OCI-LY7 (cell line): Measurements from ENCODE around the gene MRPL20.

Experiments used
- EZH2phosphoT487 ChIP-seq: fragments of 200-600 bp; sonication (generic); IDR thresholded peaks from 2 replicates; pipeline ENCODE4 v1.6.1; 2018; ENCODE audit warnings: low read depth, borderline replicate concordance, mild to moderate bottlenecking, mixed run types, antibody characterized with exemption, low read length, moderate library complexity, mixed read lengths
- TF ChIP-seq, protein P1 (sequence below): fragments of 200-600 bp; sonication (generic); conservative IDR thresholded peaks from 2 replicates; pipeline ENCODE4 v1.5.1; 2014; ENCODE audit warnings: mild to moderate bottlenecking, antibody characterized with exemption, low read length, moderate library complexity, mixed read lengths

DNA sequence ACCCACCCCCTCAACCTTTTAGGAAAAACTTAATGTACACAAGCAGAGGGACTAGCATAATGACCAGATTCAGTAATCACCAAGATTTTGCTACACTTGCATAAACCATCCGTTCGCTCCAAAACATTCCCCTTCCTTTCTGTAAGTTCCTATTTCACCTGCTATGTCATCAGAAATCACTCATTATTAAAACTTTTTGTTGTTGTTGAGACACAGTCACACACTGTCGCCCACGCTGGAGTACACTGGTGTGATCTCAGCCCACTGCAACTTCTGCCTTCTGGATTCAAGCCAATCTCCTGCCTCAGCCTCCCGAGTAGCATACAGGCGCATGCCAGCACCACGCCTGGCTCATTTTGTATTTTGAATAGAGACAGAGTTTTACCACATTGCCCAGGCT is 3.4 kb downstream of the MRPL20 start:
- TF ChIP-seq, protein P1, sequence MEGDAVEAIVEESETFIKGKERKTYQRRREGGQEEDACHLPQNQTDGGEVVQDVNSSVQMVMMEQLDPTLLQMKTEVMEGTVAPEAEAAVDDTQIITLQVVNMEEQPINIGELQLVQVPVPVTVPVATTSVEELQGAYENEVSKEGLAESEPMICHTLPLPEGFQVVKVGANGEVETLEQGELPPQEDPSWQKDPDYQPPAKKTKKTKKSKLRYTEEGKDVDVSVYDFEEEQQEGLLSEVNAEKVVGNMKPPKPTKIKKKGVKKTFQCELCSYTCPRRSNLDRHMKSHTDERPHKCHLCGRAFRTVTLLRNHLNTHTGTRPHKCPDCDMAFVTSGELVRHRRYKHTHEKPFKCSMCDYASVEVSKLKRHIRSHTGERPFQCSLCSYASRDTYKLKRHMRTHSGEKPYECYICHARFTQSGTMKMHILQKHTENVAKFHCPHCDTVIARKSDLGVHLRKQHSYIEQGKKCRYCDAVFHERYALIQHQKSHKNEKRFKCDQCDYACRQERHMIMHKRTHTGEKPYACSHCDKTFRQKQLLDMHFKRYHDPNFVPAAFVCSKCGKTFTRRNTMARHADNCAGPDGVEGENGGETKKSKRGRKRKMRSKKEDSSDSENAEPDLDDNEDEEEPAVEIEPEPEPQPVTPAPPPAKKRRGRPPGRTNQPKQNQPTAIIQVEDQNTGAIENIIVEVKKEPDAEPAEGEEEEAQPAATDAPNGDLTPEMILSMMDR: no peak
- no peak for TF ChIP-seq EZH2phosphoT487
